GM12875 (cell line): ENCODE measurements around the gene TNKS1BP1.

ENCODE experiments used
- H3K4me3 ChIP-seq: one replicate; pipeline ENCODE4 v1.5.1; 2011; ENCODE audit warnings: low read depth, low read length, control low read depth
- TF ChIP-seq, protein P1 (sequence below): IDR thresholded peaks from 2 replicates; pipeline ENCODE4 v1.5.1; 2011; ENCODE audit warnings: low read depth, mild to moderate bottlenecking, control low read depth, inconsistent platforms, low read length, moderate library complexity, borderline replicate concordance; ENCODE audit not compliant: insufficient read depth

Gene TNKS1BP1

GRCh38 chr11:57306161-57306876 is 18.4 kb downstream of the TNKS1BP1 start:
- H3K4me3 ChIP-seq = no peak overlapping the region
- TF ChIP-seq, protein P1, sequence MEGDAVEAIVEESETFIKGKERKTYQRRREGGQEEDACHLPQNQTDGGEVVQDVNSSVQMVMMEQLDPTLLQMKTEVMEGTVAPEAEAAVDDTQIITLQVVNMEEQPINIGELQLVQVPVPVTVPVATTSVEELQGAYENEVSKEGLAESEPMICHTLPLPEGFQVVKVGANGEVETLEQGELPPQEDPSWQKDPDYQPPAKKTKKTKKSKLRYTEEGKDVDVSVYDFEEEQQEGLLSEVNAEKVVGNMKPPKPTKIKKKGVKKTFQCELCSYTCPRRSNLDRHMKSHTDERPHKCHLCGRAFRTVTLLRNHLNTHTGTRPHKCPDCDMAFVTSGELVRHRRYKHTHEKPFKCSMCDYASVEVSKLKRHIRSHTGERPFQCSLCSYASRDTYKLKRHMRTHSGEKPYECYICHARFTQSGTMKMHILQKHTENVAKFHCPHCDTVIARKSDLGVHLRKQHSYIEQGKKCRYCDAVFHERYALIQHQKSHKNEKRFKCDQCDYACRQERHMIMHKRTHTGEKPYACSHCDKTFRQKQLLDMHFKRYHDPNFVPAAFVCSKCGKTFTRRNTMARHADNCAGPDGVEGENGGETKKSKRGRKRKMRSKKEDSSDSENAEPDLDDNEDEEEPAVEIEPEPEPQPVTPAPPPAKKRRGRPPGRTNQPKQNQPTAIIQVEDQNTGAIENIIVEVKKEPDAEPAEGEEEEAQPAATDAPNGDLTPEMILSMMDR = no peak

- no peak overlapping the region for H3K4me3 ChIP-seq
- TF ChIP-seq, protein P1 = no peak
These were observed 19.2 kb downstream of the TNKS1BP1 start for GRCh38 chr11:57305523-57305922.

DNA sequence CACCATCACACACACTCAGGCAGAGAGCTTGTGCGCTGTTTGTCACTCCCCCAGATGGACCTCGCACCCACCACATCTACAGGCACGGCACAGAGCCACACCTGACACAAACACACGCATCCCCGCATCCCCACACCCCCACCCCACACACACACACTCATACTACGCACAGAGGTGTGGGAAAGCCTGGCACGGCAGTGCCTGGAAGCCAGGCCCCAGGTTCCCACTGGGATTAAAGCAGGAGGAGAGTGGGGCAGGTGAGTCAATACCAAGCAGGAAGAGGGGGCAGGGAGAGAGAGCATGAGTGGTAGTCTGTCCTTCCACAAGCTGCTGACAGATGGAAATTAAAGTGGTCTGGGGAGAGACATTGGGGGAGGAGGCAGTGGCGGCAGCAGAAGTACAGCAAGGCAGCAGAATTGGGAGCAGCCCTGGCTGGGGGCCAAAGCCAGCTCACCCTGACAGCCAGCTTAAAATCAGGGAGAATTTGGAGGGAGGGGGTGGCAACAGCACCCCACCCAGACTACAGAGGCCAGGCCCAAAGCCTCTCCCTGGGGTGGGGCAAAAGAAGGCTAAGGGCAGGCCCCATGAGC is 20.7 kb downstream of the TNKS1BP1 start:
- H3K4me3 ChIP-seq = no peak overlapping the region
- TF ChIP-seq, protein P1 = no peak

DNA sequence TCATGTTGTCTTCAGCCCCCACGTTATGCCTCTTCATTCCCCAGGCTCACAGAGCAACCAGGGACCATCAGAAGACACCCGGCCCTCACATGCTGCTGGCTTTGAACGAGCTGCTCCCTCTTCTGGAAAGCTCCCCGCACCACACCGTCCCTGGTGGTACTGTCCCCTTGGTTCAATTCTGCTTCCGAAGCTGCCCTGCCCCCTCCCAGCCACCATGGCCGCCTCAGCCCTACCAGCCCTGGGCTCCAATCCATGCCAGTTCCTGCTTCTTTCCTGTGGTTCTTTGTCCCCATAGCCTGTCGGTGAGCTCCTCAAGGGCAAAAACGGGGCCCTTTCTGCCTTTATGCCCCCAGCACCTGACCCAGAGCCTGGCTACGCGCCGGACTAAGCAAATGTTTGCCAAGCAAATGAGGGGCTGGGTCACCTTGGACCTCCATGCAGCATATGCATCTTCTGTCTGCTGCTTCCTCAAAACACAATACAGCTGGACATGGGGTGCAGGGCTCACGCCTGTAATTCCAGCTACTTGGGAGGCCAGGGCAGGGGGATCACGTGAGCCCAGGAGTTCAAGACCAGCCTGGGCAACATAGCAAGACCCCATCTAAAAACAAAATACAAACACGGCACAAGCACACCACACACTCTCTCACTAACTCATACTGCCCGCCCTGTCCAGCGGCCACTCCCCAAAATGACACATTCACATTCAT is 21.3 kb downstream of the TNKS1BP1 start:
- TF ChIP-seq, protein P1 = no peak
- no peak overlapping the region for H3K4me3 ChIP-seq

- no peak overlapping the region for H3K4me3 ChIP-seq
- TF ChIP-seq, protein P1 = no peak
These were observed 22.3 kb downstream of the TNKS1BP1 start for GRCh38 chr11:57302489-57302888.

DNA sequence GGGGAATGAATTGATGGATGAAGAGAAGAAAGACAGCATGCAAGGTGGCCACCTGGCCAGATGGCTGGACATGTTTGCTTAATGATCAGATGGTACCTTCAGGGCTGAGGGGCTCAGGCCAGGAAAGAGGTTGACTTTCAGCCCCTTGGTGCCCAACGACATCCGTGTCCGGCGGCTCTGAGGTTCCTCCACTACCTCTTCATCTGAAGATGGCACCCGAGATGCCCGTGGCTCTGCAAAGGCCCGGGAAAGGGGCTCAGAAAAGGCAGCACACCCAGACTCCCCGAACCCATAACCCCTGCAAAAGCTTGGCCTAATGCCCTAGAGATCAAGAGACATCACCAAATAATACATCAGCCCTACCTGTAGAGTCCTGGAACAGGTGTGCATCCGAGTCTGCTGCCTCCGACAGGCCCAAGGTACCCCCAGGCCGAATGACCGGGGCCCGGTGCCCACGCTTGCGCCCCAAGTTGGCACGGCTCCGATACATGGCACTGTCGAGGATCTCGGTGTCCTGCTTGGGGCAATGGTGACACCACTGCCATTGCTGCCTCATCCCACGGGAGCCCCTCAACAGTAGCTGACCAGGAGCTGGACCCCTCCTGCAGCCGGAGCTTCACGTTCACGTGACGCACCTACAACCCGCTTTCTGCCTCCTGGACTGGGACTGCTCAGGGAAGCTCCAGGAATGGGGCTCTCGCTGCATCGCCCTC is 22.9 kb downstream of the TNKS1BP1 start:
- H3K4me3 ChIP-seq = no peak overlapping the region
- TF ChIP-seq, protein P1 = no peak

GRCh38 chr11:57300785-57301184 is 24.0 kb downstream of the TNKS1BP1 start:
- TF ChIP-seq, protein P1 = no peak
- H3K4me3 ChIP-seq = no peak overlapping the region
